NCI-H187 treated with DMSO at 0.1 percent for 48 hours (cell line): ENCODE data around the gene IFRD1.

Experiments used
- DNase-seq: peaks from one replicate; lab custom pipeline; 2025; lab: John Stamatoyannopoulos, UW

IFRD1 gene

GRCh38 chr7:112520787-112521186, 70.5 kb downstream of the IFRD1 start:
- no peak for DNase-seq

GRCh38 chr7:112521942-112522341, 71.7 kb downstream of the IFRD1 start:
- DNase-seq: no peak

- no peak for DNase-seq
Measured at GRCh38 chr7:112523871-112524270, 73.6 kb downstream of the IFRD1 start.
